K562 (cell line): ENCODE results near the gene IFI27L2. TPM values are rescaled to one million over a fixed set of nuclear protein-coding genes. Genes with fewer than 3 reads are reported as not detected.

Experiments
- ATAC-seq: fragments of 200-7000 bp; cut with Tn5 transposase; 3 replicates; pipeline ENCODE4 v1.9.1; 2020; ENCODE audit warnings: moderate library complexity
- BruUV-seq: library from RNA; stranded (reverse); fragments of 400-500 nt; replicated peaks from 2 replicates; lab custom pipeline; 2021; lab: Mats Ljungman, UMichigan
- CTCF ChIA-PET: fragments of 300-600 bp; formaldehyde crosslinking; extraction: SDS; loops from one replicate; lab custom pipeline; 2021; ENCODE audit warnings: low intra/inter-chr PET ratio; lab: Yijun Ruan, JAX
- POLR2A ChIA-PET: fragments of 300-600, 350-650 bp; sonication (Branson Sonifier 250); formaldehyde crosslinking; extraction: SDS; loops from one replicate; lab custom pipeline; 2021; ENCODE audit warnings: antibody characterized with exemption, inconsistent platforms; lab: Yijun Ruan, JAX
- DNase-seq, 4 experiments: peaks; one replicate each; pipeline versions ENCODE4 v3.0.0 to v3.0.0-alpha.2; 2011 to 2018; ENCODE audit warnings: low spot score in 3 of 4, mixed read lengths in 3 of 4; ENCODE audit errors: extremely low read depth in 1 of 4
- FAIRE-seq: peaks from 2 replicates; lab custom pipeline; 2011; peaks lifted over from hg19 to GRCh38; lab: Jason Lieb, UNC
- H2AFZ ChIP-seq: 2 replicates; pipeline ENCODE4 v1.6.0; 2011; ENCODE audit warnings: low read depth, low read length, control low read depth, inconsistent platforms
- H3K27ac ChIP-seq: fragments of 200-600 bp; 3 replicates; pipeline ENCODE4 v1.8.0; 2011; ENCODE audit warnings: low read depth, mild to moderate bottlenecking, control low read depth, inconsistent platforms, low read length, moderate library complexity, mixed read lengths; ENCODE audit errors: extremely low read depth
- H3K27me3 ChIP-seq, 2 experiments: fragments of 300-600 bp in 1 of 2; 2 replicates in 1 of 2; 3 replicates in 1 of 2; pipeline versions ENCODE4 v1.6.0 to v1.8.0; 2011; ENCODE audit warnings: inconsistent platforms in 2 of 2, low read length in 2 of 2, mild to moderate bottlenecking in 1 of 2, mixed read lengths in 1 of 2, moderate library complexity in 1 of 2; ENCODE audit not compliant: control insufficient read depth in 2 of 2, insufficient read depth in 2 of 2
- H3K36me3 ChIP-seq: fragments of 300-600 bp; 3 replicates; pipeline ENCODE4 v1.8.0; 2011; ENCODE audit warnings: mild to moderate bottlenecking, low read length, inconsistent platforms; ENCODE audit not compliant: control insufficient read depth, insufficient read depth
- H3K4me1 ChIP-seq, 2 experiments: fragments of 200-600 bp in 1 of 2; replicated peaks in 1 of 2; 2 replicates in 1 of 2; 3 replicates in 1 of 2; pipeline versions ENCODE4 v1.5.1 to v1.8.0; 2011; ENCODE audit warnings: inconsistent platforms in 2 of 2, low read length in 2 of 2, mild to moderate bottlenecking in 1 of 2, mixed read lengths in 1 of 2, moderate library complexity in 1 of 2; ENCODE audit not compliant: control insufficient read depth in 2 of 2, insufficient read depth in 2 of 2
- H3K4me2 ChIP-seq: 2 replicates; pipeline ENCODE4 v1.6.1; 2011; ENCODE audit warnings: low read length, control low read depth, inconsistent platforms, mixed read lengths; ENCODE audit not compliant: insufficient read depth
- H3K4me3 ChIP-seq: fragments of 200-600 bp; sonication (generic), shearing (Covaris generic); 2 replicates; pipeline ENCODE4 v1.5.1; 2016; ENCODE audit warnings: control low read depth, inconsistent platforms
- H3K79me2 ChIP-seq: fragments of 200-600 bp; 3 replicates; pipeline ENCODE4 v1.8.0; 2011; ENCODE audit warnings: low read length, inconsistent platforms; ENCODE audit not compliant: control insufficient read depth, insufficient read depth
- H3K9ac ChIP-seq, 2 experiments: 2 replicates each; pipeline versions ENCODE4 v1.6.0 to v1.6.1; 2011; ENCODE audit warnings: low read depth in 2 of 2, low read length in 2 of 2, control low read depth in 1 of 2, inconsistent platforms in 1 of 2, mild to moderate bottlenecking in 1 of 2, mixed read lengths in 1 of 2; ENCODE audit not compliant: insufficient read depth in 1 of 2
- H3K9me1 ChIP-seq: one replicate; pipeline ENCODE4 v1.6.0; 2011; ENCODE audit warnings: inconsistent platforms, mild to moderate bottlenecking, low read length, moderate library complexity; ENCODE audit not compliant: control insufficient read depth, insufficient read depth
- H3K9me3 ChIP-seq: replicated peaks from 2 replicates; pipeline ENCODE4 v1.5.1; 2011; ENCODE audit warnings: low read depth, low read length, inconsistent platforms; ENCODE audit not compliant: control insufficient read depth, insufficient read depth
- H4K20me1 ChIP-seq: replicated peaks from 2 replicates; pipeline ENCODE4 v1.6.1; 2011; ENCODE audit warnings: low read length, inconsistent platforms, mixed read lengths; ENCODE audit not compliant: control insufficient read depth, insufficient read depth
- ARNT ChIP-seq, 2 experiments: fragments of 450-650 bp; IDR thresholded peaks; 2 replicates each; pipeline ENCODE4 v1.6.1; 2016; ENCODE audit warnings: mild to moderate bottlenecking in 1 of 2
- ATF1 ChIP-seq, 2 experiments: fragments of 450-650 bp in 1 of 2; IDR thresholded peaks; 2 replicates each; pipeline ENCODE4 v1.6.1; 2016; ENCODE audit warnings: missing compliant biosample characterization in 1 of 2, missing genetic modification characterization in 1 of 2
- CCNT2 ChIP-seq: IDR thresholded peaks from 2 replicates; pipeline ENCODE4 v1.6.1; 2011; ENCODE audit warnings: borderline replicate concordance, low read depth, mild to moderate bottlenecking, moderate library complexity, mixed read lengths, low read length; ENCODE audit not compliant: insufficient read length; ENCODE audit errors: extremely low read depth
- FOXP1 ChIP-seq: sonication (generic); formaldehyde crosslinking; IDR thresholded peaks from 2 replicates; pipeline ENCODE4 v1.8.0; 2022; ENCODE audit warnings: mild to moderate bottlenecking, missing genetic modification reagents
- ILK ChIP-seq: fragments of 450-650 bp; IDR thresholded peaks from 2 replicates; pipeline ENCODE4 v1.6.1; 2016; ENCODE audit warnings: missing genetic modification characterization, low read depth, mild to moderate bottlenecking, missing compliant biosample characterization, moderate library complexity, borderline replicate concordance
- L3MBTL2 ChIP-seq: fragments of 450-650 bp; IDR thresholded peaks from 2 replicates; pipeline ENCODE4 v1.6.1; 2016; ENCODE audit warnings: mild to moderate bottlenecking, moderate library complexity
- NFYB ChIP-seq: IDR thresholded peaks from 2 replicates; pipeline ENCODE4 v1.6.1; 2011; ENCODE audit warnings: mild to moderate bottlenecking, moderate library complexity; ENCODE audit not compliant: insufficient read length; ENCODE audit errors: extremely low read depth
- NRF1 ChIP-seq, 2 experiments: fragments of 450-650 bp; IDR thresholded peaks in 1 of 2; conservative IDR thresholded peaks in 1 of 2; 2 replicates each; pipeline ENCODE4 v1.6.1; 2014; ENCODE audit warnings: mild to moderate bottlenecking in 2 of 2
- POLR3G ChIP-seq: IDR thresholded peaks from 2 replicates; pipeline ENCODE4 v1.6.1; 2011; ENCODE audit not compliant: insufficient read length, insufficient replicate concordance; ENCODE audit errors: extremely low read depth
- RNF2 ChIP-seq: sonication (generic); IDR thresholded peaks from 2 replicates; pipeline ENCODE4 v1.6.1; 2016
- SAP30 ChIP-seq: fragments of 200-600 bp; sonication (generic); IDR thresholded peaks from 2 replicates; pipeline ENCODE4 v1.6.1; 2012; ENCODE audit warnings: borderline replicate concordance, low read depth, mild to moderate bottlenecking, moderate library complexity, low read length, control low read depth, inconsistent platforms; ENCODE audit not compliant: insufficient read depth, poor library complexity, severe bottlenecking
- ZC3H4 ChIP-seq: sonication (generic); formaldehyde crosslinking; IDR thresholded peaks from 2 replicates; pipeline ENCODE4 v1.9.0; 2021; ENCODE audit warnings: missing genetic modification reagents, borderline replicate concordance
- ZFP30 ChIP-seq: fragments of 250-450 bp; sonication (Bioruptor Pico); IDR thresholded peaks from 2 replicates; pipeline ENCODE4 v1.8.0; 2022; ENCODE audit warnings: moderate library complexity, mild to moderate bottlenecking, inconsistent platforms, borderline replicate concordance
- ZNF41 ChIP-seq: fragments of 250-450 bp; sonication (Bioruptor Pico); conservative IDR thresholded peaks from 2 replicates; pipeline ENCODE4 v1.4.0; 2020; ENCODE audit warnings: mild to moderate bottlenecking
- WGBS: fragments of 100-300 bp; shearing (Covaris generic); methylation state at CpG from one replicate; pipeline ENCODE4 v1.1.6; 2016; ENCODE audit warnings: low coverage, mixed read lengths; ENCODE audit not compliant: insufficient coverage; ENCODE audit errors: missing lambda C conversion rate; 5-methylcytosine and 5-hydroxymethylcytosine counted together
- in situ Hi-C: fragments of 300-500 bp; cut with MboI; formaldehyde crosslinking; loops from 4 replicates; pipeline ENCODE4 v1.15.0; 2018; ENCODE audit warnings: inconsistent platforms, mixed read lengths
- intact Hi-C: fragments of 100-400 bp; cut with micrococcal nuclease; formaldehyde crosslinking; loops from 2 replicates; pipeline ENCODE4 v1.14.2; 2022
- polyA plus RNA-seq, 8 experiments: library from polyadenylated mRNA; depleted of rRNA in 4 of 8; stranded (reverse) in 5 of 8; unstranded in 3 of 8; fragments of >200 nt; fragmentation: Nextera tagmentation in 2 of 8; fragmentation: Illumina TruSeq in 1 of 8; extraction: Ambion mirVana in 2 of 8; extraction: Trizol in 1 of 8; gene quantifications; 2 replicates each; pipeline versions ENCODE4 v1.2.1 to v1.2.3, GENCODE V29; 2011 to 2014; ENCODE audit warnings: inconsistent platforms in 1 of 8, missing spikeins in 1 of 8
- total RNA-seq, 7 experiments: library from RNA; depleted of rRNA in 6 of 7; stranded (reverse); fragments of >200 nt in 6 of 7; fragmentation: Illumina TruSeq in 2 of 7; extraction: Trizol in 2 of 7; gene quantifications; 2 replicates each; pipeline versions ENCODE4 v1.2.1 to v1.2.3, GENCODE V29; 2011 to 2021; ENCODE audit warnings: low replicate concordance in 1 of 7
- TF ChIP-seq, protein P1 (sequence below): fragments of 450-650 bp; IDR thresholded peaks from 2 replicates; pipeline ENCODE4 v1.6.1; 2016; ENCODE audit warnings: missing biosample characterization, missing genetic modification characterization
- TF ChIP-seq, protein P2 (sequence below), 2 experiments: IDR thresholded peaks in 1 of 2; conservative IDR thresholded peaks in 1 of 2; 2 replicates each; pipeline ENCODE4 v1.6.1; 2016; ENCODE audit warnings: low read depth in 2 of 2, mild to moderate bottlenecking in 1 of 2, missing compliant biosample characterization in 1 of 2, missing genetic modification characterization in 1 of 2, moderate library complexity in 1 of 2

Gene IFI27L2
- total and polyA plus RNA-seq, 9 of the 15 experiments (the other 6 are each of a cell fraction or from before 2014, with no cell fraction given) = 1.0 to 9.3 (median 4.1) TPM

DNA sequence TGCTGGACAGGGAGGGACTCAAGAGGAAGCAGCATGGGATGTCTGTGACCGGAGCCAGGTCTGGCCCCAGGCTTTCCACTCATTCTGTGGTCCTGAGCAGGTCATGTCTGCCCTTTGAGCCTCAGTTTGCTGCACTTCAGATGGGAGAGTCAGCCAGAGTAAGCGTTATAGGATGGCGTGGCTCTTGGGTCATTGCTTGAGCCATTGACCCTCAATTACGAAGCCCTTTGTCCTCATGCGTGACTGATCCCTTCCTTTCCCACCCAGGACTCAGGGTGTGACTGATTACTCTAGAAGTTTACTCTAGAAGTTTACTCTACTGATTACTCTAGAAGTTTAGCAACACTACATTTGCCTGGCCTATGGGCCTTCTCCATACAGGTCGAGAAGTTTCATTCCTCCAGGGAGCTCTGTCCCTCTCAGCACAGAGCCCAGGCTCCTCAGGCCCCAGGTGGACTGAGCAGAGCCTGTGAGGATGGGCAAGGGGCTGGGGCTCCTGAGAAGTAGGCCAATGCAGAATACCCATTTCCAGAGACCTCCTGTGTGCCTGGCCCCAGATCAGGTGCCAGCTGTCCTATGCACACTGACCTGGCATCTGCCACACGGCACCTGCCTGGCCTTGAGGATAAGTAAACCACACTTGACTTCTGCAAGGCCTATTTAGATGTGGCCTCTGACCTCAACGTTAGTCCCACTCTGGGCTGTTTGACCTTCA, 26.5 kb downstream of the IFI27L2 start (continued):
- no peak for TF ChIP-seq ZC3H4 (CRISPR knock-in tag)
- TF ChIP-seq ILK (tag) = no peak
- TF ChIP-seq NFYB = no peak
- no peak for TF ChIP-seq NRF1 (conservative IDR thresholded peaks at IDR 0.05 in 1 of 2, IDR thresholded peaks at IDR 0.05 in 1 of 2)
- TF ChIP-seq, protein P1, sequence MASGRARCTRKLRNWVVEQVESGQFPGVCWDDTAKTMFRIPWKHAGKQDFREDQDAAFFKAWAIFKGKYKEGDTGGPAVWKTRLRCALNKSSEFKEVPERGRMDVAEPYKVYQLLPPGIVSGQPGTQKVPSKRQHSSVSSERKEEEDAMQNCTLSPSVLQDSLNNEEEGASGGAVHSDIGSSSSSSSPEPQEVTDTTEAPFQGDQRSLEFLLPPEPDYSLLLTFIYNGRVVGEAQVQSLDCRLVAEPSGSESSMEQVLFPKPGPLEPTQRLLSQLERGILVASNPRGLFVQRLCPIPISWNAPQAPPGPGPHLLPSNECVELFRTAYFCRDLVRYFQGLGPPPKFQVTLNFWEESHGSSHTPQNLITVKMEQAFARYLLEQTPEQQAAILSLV = no peak
- no peak for TF ChIP-seq L3MBTL2

DNA sequence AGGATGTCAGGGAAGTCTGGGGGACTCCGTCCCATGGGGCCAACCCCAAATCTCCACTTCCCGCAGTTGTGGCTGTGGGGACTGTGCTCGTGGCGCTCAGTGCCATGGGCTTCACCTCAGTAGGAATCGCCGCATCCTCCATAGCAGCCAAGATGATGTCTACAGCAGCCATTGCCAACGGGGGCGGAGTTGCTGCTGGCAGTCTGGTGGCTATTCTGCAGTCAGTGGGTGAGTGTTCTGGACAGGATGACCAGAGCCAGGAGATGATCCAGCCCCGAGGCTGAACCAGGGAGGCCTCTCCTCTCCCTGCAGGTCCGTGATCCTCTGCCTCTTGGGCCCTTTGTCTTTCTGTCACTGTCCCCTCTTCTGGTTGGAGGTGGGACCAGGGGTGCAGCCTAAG, 27.7 kb downstream of the IFI27L2 start:
- Histone ChIP-seq H3K79me2 (no peaks in the 10 kb centered on the region), H3K9me3 (no peaks in the 10 kb centered on the region), H3K27me3 (no peaks in the 10 kb centered on the region), H3K36me3 (no peaks in the 10 kb centered on the region), H3K4me2 (no peak overlapping the region), H3K4me1 (no peaks in the 10 kb centered on the region; a peak in 1 of 5 replicates), H3K9ac (no peak overlapping the region; a peak in 1 of 4 replicates), H2AFZ (no peak overlapping the region), H3K9me1 (peaks cover 2% of the 10 kb centered on the region), H3K27ac (no peak overlapping the region), H3K4me3 (no peak overlapping the region), H4K20me1 (no peaks in the 10 kb centered on the region)
- in situ Hi-C loops = no loop called here
- intact Hi-C loops = no loop called here
- ChIA-PET POLR2A (interaction anchor here (1.2 kb wide), 1 partner anchor 9 kb away, joined by 7 read pairs; the partner anchor contains the start of gene IFI27), CTCF (no interaction called here)
- WGBS = 100% methylated on average over 2 of the region's 10 CpGs
- ATAC-seq (no peak), DNase-seq (no peak), FAIRE-seq (no peak)
- BruUV-seq = no TSS peak
- TF ChIP-seq FOXP1 (CRISPR knock-in tag) (no peak), ZFP30 (CRISPR knock-in tag) (no peak), ATF1 (CRISPR knock-in tag; IDR thresholded peaks at IDR 0.05) (no peak), ATF1 (tag; IDR thresholded peaks at IDR 0.05) (no peak), RNF2 (no peak), ZNF41 (CRISPR knock-in tag) (no peak), ARNT (IDR thresholded peaks at IDR 0.05) (no peak), SAP30 (no peak), CCNT2 (no peak), POLR3G (no peak), L3MBTL2 (no peak)
- TF ChIP-seq, protein P2, sequence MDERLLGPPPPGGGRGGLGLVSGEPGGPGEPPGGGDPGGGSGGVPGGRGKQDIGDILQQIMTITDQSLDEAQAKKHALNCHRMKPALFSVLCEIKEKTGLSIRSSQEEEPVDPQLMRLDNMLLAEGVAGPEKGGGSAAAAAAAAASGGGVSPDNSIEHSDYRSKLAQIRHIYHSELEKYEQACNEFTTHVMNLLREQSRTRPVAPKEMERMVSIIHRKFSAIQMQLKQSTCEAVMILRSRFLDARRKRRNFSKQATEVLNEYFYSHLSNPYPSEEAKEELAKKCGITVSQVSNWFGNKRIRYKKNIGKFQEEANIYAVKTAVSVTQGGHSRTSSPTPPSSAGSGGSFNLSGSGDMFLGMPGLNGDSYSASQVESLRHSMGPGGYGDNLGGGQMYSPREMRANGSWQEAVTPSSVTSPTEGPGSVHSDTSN (CRISPR knock-in tag; IDR thresholded peaks at IDR 0.05; ENCODE audit: low read depth) = no peak
- TF ChIP-seq, protein P2 (tag; conservative IDR thresholded peaks at IDR 0.05; ENCODE audit: low read depth) = no peak
